Frontal cortex (tissue), 4 donors: ENCODE measurements around the gene TMEM107. TPM values are rescaled to one million over a fixed set of nuclear protein-coding genes. Genes with fewer than 3 reads are reported as not detected.
"Not testable (repeated sequence)": the region's sequence is repeated elsewhere in the genome, so short reads cannot be mapped to it uniquely, and the experiment has no call there.

Experiments
- DNase-seq, 2 donors: peaks; one replicate each; pipeline ENCODE4 v3.0.0; 2012; ENCODE audit warnings: low spot score in 2 of 2
- FAIRE-seq: peaks from 2 replicates; lab custom pipeline; 2012; peaks lifted over from hg19 to GRCh38; lab: Jason Lieb, UNC
- total RNA-seq: library from RNA; depleted of rRNA; stranded (reverse); fragments of >200 nt; gene quantifications from one replicate; pipeline ENCODE4 v1.2.3, GENCODE V29; 2014
- donor health status: control.
- donor health status: control.
- donor health status: control.

TMEM107 gene
- 23.6 TPM for total RNA-seq

DNA sequence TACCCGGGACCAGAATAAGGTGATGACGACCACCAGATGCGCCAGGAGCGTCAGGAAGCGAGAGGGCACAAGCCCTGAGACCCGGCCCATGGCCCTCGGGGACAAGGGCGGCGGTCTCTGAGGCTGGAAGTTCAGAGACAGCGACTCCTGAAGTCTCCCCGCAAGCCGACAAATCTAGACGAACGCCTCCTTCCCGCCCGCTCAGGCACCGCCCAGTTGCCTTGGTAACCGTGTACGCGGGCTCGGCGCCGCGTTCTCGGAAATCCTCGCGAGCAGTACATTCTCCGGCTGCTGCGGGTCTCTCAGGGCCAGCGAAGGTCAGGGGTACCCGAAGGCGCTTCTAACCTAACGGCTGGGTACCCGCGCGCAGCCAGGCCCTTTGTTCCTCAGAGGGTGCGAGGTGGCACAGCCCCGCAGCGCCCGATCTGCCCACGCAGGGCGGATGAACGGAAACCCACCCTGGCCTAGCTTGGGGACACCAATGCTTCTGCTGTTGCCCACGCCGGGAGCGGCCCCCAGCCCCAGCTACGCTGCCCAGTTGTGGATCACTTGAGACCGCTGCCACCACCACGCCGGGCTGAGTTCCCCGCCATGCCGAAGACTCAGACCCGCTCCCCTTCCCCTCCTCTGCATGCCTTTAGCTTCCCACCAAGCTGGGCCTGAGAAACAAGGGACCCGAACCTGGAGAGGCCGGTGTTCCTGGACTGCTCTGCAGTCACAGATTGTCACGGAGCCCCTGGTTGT lies at the start of gene TMEM107:
Gene TMEM107 (minus strand): TSS at position 184 of the 744 bp plus-strand sequence. CDS start 94 bp downstream, at position 90.
- DNase-seq (peak in 1 of 2 donors; percentile 82), FAIRE-seq (no peak)

DNA sequence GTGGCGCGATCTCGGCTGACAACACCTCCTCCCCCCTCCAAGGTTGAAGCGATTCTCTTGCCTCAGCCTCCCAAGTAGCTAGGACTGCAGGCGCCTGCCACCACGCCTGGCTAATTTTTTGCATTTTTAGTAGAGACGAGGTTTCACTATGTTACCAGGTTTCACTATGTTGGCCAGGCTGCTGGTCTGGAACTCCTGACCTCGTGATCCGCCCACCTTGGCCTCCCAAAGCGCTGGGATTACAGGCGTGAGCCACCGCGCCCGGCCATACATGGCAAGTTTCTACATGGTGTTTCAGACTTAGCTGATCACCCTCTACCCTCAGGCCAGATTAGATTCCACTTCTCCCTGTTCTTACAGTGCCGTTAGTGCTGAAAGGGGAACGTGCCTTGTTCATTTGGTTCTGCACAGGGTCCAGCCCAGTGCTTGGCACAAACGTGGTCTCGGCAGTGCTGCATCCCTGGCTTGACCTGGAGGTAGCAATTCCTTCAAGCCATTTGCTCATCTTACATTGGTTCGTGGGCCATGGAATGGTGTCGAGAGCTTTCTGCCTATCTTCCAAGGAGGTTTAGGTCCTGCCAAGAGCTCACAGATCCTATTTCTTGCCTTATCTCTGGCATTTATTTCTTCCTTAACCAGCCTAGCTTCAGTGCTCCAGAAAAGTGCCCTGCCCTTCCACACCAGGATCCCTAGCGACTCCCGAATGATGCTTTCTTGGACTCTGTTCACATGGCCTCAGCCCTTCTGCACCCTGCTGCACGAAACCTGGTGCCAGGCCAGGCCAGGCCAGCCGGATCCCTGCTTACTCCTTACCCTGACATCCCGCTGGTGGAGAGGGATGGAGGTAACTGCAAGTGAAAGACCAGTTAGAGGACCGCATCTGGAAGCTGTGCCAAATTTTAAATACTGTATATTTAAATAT lies 49.0 kb upstream of the TMEM107 start:
- no peak for FAIRE-seq
- DNase-seq, result no peak

DNA sequence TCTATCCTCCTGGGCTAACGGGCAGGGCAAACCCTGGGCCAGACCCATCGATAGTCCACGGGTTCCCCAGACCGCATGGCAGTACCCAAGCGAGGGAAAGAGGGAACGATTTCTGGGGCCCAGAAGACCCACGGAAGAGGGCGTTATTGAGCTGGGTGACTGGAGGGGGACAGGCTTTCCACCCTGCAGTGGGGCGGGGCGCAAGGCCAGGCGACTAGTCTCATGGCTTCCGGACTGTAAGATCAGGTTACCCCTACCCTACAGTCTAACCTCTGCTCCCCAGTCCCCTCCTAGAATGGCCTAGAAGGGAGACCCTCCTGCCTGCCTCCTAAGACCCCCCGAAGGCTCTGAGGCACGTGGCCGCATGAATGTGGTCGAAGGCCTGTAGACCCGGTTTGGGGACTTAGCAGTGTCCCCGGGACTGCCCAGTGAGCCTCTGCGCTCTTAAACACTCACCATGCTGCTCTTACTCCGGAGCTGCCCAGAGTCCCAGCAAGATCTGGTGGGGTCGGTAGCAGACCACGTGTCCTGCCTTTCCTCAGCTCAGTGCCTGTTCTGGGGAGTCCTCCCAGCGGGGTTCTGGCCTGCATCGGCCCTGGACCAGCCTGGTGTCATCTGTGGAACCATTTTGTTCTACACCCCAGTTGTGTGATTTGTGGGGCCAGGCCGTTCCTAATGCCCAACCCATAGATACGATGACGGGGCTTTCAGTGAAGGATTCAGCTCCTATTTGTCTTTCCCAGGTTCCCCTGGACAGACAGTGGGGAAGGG lies 47.4 kb upstream of the TMEM107 start:
- DNase-seq, result no peak
- no peak for FAIRE-seq

DNA sequence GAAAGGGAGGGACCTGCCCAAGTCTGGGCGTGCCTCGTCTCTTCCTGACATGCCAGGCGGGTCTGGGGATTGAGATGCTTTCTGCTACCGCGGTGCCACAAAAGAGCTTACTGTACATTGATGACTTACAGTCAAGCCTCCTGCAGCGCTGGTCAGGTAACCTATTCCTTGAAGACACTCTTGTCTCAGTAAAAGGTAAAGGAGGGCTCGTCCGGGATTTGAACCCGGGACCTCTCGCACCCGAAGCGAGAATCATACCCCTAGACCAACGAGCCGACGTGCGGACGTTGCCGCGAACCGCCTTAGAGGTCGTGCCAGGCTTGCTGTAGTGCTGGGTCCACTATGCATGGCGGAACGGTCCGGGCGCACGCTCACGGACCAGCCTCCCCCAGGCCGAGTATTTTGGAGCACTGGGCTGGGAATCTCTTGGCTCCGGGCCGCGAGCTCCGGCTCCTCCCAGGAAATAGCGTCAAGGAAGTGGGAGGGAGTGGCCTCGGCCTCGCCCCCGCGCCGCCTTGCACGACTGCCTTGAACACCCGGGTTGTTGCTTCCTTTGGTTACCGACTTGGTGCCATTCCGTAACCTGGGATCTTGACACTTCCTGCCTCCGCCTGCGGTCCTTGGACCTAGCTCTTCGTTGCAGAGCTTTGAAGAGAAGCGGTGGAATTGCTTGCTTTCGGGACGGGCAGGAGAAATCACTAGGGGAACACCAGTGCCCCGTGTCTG lies 46.6 kb upstream of the TMEM107 start:
- no peak for FAIRE-seq
- peak; percentile 66 to 74 for DNase-seq

DNA sequence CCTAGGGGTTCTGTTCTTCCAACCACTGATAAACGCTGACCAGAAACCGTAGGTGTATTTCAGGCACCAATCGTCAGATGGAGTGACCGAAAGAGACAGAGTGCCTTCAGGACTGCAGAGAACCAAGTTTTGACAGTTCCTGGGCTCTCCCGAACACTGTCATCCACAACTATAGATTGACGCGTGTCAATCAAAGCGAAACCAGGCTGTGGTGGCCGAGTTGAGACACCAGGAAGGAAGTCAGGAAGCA lies 46.1 kb upstream of the TMEM107 start:
- no peak for DNase-seq
- FAIRE-seq, result no peak

DNA sequence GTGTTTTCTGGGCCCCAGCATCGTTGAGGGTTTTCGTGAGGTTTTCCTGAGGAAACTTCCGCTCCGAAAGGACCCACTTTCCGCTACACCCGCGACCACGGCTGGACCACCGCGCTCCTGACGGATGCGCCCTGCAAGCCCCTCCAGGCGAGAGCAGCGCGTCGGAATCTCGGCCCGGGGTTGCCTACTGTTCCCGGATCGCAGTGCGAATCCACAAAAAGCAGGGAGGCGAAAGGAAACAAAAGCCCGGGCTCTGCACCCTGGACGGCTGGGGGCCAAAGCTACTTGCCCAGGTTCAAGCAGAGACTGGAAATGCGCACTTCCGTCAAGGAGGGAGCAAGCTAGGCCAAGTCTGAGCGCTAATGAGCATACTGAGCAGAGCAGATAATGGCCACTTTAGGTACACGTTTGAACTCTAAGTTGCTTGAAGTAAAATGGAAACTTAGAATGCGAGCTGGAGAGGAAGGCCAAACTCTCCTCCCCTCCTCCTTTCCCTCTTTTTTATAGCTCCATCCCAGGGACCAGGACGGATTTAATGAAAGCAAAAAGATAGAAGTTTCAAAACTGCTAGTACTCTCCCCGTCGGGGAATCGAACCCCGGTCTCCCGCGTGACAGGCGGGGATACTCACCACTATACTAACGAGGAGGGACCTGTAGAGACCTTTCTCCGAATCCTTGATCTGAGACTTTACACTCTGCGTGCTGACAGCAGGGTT lies 45.6 kb upstream of the TMEM107 start:
- DNase-seq, result peak; percentile 55 to 64

DNA sequence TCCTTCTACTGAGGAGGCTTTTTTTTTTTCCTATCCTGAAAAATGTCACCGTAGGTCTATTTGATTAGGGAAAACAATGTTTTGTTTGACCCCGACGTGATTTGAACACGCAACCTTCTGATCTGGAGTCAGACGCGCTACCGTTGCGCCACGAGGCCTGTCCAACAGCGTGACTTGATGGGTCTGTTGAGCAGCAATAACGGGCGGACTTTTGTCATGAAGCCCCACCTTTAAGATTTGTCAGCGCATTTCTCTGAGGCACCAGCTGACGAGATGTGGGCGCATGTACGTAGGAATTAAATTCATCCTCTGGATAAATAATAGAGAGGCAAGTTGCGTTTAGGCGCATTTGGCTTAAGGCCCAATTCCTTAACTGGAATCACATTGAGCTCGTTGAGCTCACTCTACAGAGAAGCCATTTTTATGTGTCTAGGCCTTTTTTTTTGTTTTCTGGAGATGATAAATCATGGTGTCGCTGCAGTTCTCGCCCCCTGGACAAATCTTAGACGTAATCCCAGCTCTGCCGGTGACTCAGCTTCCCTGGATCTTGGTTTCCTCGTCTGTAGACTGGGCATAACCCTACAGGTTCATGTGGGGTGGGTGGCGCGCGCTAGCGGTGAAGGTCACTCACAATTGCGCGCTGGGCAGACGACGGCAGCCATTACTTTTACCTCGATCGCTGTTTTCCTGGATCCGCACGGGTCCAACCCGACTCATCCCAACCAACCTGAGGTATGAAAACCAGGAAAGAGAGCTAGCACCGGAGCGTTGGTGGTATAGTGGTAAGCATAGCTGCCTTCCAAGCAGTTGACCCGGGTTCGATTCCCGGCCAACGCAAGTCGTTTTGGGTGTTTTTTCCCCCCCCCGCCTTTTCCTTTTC lies 44.8 kb upstream of the TMEM107 start:
- DNase-seq, result peak; percentile 56 to 69
- FAIRE-seq, result no peak

More for the DNA sequence above, 45.6 kb upstream of the TMEM107 start:
- FAIRE-seq, result no peak

DNA sequence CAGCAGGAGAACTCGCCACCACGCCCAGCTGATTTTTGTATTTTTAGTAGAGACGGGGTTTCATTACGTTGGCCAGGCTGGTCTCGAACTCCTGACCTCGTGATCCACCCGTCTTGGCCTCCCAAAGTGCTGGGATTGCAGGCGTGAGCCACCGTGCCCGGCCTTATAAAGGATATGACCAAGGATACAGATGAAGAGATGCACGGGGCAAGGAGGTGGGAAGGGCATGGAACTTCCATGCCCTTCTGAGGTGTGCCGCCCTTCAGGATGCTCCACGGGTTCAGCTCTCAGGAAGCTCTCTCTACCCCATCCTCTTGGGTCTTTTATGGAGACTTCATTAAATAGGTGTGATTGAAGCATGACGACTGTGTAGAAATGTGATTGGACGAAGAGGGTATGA lies 37.8 kb upstream of the TMEM107 start:
- not testable (repeated sequence) for FAIRE-seq, DNase-seq

DNA sequence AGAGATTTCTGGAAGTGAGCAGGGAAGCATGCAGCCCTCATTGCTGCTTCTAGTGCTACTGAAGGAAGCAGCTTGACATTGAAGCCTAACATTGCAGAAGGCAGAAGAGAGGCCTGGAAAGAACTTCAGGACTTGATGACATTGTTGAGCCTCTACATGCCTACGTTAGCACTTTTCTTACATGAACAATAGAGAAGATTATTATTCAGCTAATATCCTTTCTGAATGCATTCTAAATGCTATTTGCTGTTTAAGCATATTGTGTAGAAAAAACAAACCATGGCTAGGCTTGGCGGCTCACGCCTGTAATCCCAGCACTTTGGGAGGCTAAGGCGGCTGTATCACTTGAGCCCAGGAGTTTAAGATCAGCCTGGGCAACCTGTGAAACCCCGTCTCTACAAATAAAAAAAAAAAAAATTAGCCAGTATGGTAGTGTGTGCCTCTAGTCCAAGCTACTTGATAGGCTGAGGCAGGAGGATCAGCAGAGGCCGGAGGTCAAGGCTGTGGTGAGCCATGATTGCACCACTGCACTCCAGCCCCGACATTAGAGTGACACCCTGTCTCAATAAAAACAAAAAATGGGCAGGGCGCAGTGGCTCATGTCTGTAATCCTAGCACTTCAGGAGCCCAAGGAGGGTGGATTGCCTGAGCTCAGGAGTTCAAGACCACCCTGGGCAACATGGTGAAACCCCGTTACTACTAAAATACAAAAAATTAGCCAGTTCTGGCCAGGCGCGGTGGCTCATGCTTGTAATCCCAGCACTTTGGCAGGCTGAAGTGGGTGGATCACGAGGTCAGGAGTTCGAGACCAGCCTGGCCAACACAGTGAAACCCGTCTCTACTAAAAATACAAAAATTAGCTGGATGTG lies 36.4 kb upstream of the TMEM107 start:
- DNase-seq (no peak), FAIRE-seq (no peak)

DNA sequence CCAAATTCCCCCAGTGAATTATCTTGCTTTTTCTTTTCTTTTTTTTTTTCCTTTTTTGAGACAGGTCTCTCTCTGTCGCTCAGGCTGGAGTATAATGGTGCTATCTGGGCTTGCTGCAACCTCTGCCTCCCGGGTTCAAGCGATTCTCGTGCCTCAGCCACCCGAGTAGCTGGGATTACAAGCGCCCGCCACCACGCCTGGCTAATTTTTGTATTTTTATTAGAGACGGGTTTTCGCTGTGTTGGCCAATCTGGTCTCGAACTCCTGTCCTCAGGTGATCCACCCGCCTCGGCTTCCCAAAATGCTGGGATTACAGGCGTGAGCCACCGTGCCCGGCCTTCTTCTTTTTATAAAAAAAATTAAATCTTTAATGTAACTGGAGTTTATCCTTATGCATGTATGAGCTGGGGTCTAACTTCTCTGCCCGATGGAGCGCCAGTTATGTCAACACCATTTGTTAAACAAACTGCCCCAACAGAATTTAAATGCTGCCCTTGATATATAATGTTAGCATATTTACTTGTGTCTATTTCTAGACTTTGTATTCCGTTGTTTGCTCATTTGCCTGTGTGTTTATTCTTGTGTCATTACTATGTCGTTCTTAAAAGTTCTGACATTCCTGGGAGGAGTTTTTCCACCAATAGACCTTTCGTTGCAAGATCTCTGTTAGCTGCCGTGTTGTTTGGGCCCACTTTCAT lies 34.7 kb upstream of the TMEM107 start:
- no peak for FAIRE-seq
- DNase-seq, result no peak

DNA sequence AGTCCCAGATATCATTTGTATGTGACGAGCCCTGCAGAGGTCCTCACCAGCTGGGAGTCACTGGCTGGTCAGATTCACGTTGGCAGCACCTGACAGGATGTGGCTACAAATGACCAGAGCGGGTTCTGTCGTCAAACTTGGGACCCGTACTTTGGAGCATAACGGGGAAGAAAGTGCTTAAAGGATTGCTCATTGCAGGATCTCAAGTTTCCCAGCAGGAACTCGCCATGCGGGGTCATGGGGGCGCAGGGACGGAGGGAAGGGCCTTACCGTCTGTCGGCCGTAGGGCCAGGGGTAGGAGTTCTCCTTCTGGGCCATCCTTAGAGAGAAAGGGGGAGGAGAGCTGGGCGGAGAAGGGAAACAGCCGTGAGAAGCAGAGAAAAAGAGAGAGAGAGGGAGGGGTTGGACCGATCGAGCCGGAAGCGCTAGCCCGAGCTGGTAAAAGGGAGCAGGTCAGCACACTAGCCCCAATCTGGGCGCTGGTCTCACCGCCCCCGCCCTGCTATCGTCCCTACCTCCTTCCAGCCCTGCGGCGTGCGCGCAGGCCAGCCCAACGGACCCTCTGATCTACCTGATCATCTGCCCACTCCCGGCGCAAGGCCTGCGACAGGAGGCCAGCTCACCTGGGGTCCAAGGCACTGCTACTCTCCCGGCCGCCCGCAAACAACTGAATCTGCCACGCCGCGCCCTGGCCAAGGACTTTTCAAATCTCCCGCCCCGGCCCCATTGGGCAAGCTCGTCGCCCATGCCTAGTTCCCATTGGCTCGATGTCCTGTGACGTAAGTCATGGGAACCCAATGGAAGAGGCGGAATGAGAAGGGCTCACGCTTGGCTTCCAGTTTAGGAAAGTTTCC lies 34.0 kb upstream of the TMEM107 start, which contains the start of gene AURKB:
Gene AURKB (minus strand): TSS at position 669 of the 854 bp plus-strand sequence. CDS start 351 bp downstream, at position 318.
- FAIRE-seq (peak; percentile 61), DNase-seq (peak; percentile 91 to 99)

DNA sequence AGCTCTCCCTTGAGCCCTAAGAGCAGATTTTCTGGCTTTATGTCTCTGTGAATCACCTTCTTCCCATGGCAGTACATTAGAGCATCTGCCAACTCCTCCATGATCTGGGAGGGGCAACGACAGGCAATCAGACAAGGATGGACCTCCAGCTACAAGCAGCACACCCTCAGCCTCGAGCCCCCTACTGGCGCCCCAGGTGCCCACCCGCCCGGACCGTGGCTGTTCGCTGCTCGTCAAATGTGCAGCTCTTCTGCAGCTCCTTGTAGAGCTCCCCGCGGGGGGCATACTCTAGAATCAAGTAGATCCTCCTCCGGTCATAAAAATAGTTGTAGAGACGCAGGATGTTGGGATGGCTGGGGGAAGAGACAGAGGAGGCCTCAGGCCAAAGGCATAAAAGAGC lies 30.4 kb upstream of the TMEM107 start:
- DNase-seq, result no peak
- FAIRE-seq, result no peak

DNA sequence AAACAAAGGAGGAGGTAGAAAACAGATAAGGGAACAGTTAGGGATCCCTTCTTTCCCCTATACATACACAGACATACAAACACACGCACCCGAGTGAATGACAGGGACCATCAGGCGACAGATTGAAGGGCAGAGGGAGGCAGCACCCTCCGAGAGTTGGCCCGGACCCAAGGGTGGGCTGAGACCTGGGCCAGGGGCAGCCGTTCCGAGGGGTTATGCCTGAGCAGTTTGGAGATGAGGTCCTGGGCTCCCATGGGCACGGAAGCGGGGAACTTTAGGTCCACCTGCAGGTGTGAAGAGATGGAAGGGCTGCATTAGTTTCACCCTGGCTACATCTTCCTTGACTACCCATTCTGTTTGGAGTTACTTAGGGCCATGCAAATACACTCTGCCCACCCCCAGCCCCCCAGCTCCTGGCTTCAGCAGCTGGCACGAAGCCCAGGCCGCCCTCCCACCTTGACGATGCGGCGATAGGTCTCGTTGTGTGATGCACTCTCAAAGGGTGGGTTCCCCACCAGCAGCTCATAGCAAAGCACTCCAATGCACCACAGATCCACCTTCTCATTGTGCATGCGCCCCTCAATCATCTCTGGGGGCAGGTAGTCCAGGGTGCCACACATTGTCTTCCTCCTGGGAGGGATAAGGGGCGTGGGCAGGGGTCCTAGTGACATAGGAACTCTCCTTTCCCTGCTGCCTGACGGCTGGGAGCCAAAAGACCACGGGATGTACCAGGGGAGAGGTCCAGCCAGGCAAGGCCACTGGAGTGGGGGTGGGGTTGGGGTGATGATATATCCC lies 28.8 kb upstream of the TMEM107 start:
- DNase-seq (no peak), FAIRE-seq (no peak)

DNA sequence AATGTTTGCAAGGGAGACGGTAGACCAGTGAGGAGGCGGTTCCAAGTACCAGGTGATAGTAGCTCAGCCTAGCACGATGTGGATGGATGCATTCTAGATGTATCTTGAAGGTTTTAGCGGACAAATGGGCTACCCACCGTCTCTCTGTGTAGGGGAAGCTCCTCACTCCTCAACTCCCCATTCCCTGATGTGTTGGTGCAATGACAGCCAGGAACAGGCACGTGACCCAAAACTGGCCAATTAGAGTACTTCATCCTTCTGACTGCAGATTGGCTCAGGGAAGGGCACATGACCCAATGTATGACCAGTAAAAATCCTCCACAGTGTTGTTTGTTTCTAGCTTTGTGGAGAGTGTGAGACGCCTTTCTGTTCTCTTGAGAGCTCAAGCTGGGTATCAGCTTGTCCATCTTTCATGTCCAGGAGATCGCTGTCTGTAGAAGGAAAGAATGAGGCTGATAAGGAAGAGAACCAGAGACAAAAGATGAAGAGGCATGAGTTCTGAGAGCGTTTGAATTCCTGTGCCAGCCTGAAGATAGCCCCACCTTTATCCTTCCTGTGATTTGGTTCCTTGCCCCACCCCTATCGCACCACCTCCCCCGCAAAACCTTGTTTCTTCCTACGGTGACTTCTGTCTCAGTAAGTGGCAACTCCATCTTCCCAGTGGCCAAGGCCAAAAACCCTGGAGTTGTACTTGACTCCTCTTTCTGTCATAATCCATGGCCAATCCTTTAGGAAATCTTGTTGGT lies 16.1 kb upstream of the TMEM107 start:
- DNase-seq, result peak; percentile 82 to 83
- peak; percentile 92 for FAIRE-seq
